Omental fat pad (tissue), 4 donors: ENCODE measurements around the gene NDNF. TPM values are rescaled to one million over a fixed set of nuclear protein-coding genes. Genes with fewer than 3 reads are reported as not detected.

ENCODE experiments used
- ATAC-seq: fragments of 150-250 bp; one replicate; pipeline ENCODE4 v1.9.1; 2016; ENCODE audit warnings: mild to moderate bottlenecking, moderate library complexity; ENCODE audit not compliant: low FRiP score
- DNase-seq: peaks from one replicate; pipeline ENCODE4 v3.0.0-alpha.2; 2019; ENCODE audit warnings: low spot score
- total RNA-seq, 4 donors: library from RNA; depleted of rRNA; stranded (reverse); fragments of >200 nt; gene quantifications; one replicate each; pipeline ENCODE4 v1.1.0, GENCODE V29; 2016
- TF ChIP-seq, protein P1 (sequence below), 3 donors: fragments of 450-650 bp; IDR thresholded peaks; one replicate each; pipeline ENCODE4 v1.5.1; 2016 to 2017; ENCODE audit warnings: antibody characterized with exemption in 3 of 3, mild to moderate bottlenecking in 3 of 3, moderate library complexity in 2 of 3

Gene NDNF
- total RNA-seq, 4 donors from 2014 or later, result 0.84 to 9.3 (median 1.5) TPM

DNA sequence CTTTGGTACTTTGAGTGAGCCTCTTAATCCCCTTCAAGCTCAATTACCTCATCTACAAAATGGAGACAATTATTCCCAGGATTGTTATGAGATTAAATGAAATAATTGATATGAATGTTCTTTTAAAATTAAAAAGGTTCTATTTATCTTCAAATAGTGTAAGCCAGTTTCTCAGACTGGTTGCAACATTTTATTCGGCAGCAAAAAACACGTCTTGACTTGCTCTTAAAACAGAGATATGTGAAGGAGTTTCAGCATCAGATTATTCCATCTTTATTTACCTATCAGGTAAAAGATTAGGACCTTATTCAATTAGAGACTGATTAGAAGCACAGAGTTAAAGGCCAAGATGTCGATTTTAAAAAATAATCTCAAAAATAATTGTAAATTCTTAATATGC is 10.5 kb downstream of the NDNF start:
- DNase-seq (no peak), ATAC-seq (no peak)
- TF ChIP-seq, protein P1, sequence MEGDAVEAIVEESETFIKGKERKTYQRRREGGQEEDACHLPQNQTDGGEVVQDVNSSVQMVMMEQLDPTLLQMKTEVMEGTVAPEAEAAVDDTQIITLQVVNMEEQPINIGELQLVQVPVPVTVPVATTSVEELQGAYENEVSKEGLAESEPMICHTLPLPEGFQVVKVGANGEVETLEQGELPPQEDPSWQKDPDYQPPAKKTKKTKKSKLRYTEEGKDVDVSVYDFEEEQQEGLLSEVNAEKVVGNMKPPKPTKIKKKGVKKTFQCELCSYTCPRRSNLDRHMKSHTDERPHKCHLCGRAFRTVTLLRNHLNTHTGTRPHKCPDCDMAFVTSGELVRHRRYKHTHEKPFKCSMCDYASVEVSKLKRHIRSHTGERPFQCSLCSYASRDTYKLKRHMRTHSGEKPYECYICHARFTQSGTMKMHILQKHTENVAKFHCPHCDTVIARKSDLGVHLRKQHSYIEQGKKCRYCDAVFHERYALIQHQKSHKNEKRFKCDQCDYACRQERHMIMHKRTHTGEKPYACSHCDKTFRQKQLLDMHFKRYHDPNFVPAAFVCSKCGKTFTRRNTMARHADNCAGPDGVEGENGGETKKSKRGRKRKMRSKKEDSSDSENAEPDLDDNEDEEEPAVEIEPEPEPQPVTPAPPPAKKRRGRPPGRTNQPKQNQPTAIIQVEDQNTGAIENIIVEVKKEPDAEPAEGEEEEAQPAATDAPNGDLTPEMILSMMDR (IDR thresholded peaks at IDR 0.05), result no peak

DNA sequence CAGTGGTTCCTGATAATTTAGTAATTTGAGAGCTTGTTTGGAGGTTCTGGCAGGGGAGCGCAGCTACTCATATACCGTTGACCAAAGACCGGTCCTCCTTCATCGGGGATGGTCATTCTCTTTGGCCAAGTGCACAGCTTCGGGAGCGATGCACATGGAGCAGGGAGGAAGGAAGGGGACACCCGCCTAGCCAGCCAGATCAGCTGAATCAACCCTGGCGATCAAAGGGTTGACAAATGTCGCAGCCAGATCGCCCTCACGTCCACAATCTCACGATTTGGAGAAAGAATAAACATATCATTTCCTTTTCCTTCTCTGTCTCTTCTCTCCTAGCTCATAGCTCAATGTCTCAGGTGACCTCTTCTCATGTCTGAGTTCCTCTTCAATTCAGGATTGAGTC is 11.1 kb downstream of the NDNF start:
- no peak for DNase-seq
- ATAC-seq, result no peak
- TF ChIP-seq, protein P1 (IDR thresholded peaks at IDR 0.05), result no peak

DNA sequence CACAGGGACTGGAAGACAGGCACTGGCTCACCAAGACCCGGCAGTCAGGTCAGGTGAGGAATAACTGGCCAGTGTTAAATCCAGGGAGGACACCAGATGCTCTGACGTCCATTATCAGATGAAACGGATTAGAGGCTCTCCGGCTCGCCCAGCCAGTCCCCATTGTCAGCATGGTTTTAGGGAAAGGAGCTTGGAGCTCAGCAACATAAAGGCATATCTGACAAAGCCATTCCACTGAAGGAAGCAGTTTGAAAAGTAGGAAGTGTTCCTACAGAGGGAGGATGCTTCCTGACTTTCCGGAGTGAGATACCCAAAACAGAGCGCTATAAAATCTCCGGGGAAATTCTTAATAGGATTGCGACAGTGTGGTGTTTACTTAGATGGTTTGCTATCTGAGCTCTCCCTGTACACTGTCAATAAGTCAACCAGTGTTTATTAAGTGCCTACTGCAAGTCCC is 14.8 kb downstream of the NDNF start:
- no peak for DNase-seq
- TF ChIP-seq, protein P1 (IDR thresholded peaks at IDR 0.05), result no peak
- ATAC-seq, result no peak

DNA sequence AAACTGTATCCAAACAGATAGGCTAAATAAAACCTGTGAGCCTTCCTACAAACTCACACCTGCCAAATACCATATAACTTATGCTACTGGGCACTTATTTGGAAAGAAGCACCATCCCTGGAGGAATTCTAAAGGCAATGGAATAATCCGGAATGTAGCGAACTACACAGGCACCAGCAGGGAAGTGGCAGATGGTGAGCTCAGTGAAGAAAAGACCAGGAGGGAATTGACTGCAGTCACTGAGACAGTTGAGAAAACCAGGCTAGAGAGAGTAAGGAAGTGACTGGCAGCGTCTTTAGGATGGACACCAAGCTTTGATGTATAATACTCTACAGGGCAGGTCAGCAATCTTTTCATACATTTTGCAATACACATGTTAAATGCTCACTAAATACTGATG is 16.3 kb downstream of the NDNF start:
- no peak for DNase-seq
- TF ChIP-seq, protein P1 (IDR thresholded peaks at IDR 0.05), result no peak

DNA sequence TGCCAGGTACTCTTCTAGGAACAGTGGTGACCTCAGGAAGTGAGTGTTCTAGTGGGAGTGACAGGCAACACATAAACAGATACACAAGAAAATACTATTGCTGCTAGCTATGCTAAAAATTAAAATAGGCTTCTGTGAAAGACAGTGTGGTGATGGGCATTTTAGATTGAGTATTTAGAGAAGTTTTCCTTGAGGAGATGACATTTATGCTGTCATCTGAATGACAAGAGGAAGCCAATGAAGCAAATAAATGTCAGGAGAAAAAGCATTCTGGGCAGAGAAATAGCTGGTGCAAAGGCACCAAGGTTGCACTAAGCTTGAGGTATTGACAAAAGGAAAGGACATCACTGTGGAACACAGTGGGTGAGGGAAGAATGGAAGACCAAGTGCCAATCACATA is 18.0 kb downstream of the NDNF start:
- TF ChIP-seq, protein P1 (IDR thresholded peaks at IDR 0.05), result no peak
- ATAC-seq, result no peak

More for the DNA sequence above, 16.3 kb downstream of the NDNF start:
- ATAC-seq, result no peak

DNA sequence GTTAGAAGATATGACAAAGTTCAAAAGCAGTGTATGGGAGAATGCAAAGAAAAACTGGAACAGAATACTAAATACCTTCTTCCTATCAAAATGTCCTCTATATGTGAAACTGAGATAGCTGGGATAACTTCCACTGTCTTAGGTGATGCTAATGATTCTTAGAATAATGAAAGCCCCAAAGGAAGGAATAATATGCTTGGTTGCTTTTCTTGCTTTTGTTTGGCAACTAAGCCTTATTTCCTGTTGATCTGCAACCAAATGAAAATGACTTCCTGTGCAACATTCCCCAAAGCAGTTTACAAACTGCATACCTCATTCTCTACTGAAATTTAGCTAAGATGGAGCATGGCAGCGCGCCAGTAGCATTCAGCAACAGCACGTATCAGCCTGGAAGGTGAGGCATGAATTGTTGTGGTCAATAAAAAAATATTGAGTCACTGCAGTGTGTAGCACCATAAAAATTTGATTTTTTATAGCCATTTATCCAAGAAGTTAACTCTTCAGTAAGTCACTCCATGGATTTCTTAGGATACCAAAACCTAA is 18.7 kb downstream of the NDNF start:
- TF ChIP-seq, protein P1 (IDR thresholded peaks at IDR 0.05), result no peak
- no peak for ATAC-seq
- DNase-seq, result no peak

More for the DNA sequence above, 18.0 kb downstream of the NDNF start:
- DNase-seq, result no peak

DNA sequence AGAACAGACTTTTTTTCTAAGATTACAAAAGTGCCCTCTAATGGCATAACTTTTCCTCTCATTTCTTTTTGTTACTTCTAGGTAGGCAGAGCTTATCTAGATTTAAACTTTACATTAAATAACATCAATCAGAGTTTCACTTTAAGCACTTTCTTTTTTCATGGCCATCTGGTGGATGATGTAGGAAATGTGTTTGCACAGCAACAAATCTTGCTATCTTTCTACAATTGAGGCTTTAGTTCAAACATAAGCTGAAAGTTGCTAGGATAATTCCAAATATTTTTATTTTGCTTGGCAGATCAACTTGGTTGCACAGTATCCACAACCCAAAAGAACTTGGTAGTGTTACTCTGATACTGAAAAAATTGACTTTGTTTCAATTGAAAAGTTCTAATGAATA is 22.0 kb downstream of the NDNF start:
- ATAC-seq (no peak), DNase-seq (no peak)
- TF ChIP-seq, protein P1 (IDR thresholded peaks at IDR 0.05), result no peak
